Measurements from ENCODE around the gene CHAF1B. TPM values are rescaled to one million over a fixed set of nuclear protein-coding genes. Genes with fewer than 3 reads are reported as not detected.

CHAF1B gene
- total and polyA plus RNA-seq, 2 of the 8 experiments (the other 6 are each of a cell fraction or from before 2014, with no cell fraction given) = 11.8 to 23.1 TPM

DNA sequence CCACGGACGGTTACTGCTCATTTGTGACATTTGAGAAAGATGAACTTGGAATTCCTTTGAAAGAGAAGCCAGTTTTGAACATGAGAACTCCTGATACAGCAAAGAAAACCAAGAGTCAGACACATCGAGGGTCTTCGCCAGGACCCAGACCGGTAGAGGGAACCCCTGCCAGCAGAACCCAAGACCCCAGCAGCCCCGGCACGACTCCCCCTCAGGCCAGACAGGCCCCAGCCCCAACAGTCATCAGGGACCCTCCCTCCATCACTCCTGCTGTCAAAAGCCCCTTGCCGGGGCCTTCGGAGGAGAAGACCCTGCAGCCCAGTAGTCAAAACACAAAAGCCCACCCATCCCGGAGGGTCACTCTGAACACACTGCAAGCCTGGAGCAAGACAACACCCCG, 27.7 kb downstream of the CHAF1B start:
- Histone ChIP-seq H3K23ac (ENCODE audit: insufficient read length) (no peak overlapping the region), H3K79me2 (ENCODE audit: control insufficient read depth in 1 of 2, insufficient read depth in 2 of 2, low read length in 2 of 2) (no peaks in the 10 kb centered on the region), H3K14ac (ENCODE audit: insufficient read length) (no peak overlapping the region), H3K27ac (ENCODE audit: low read depth, low read length) (no peak overlapping the region), H2AK5ac (ENCODE audit: low read depth, low read length) (no peak overlapping the region), H3K18ac (ENCODE audit: extremely low read depth, low read length) (no peak overlapping the region), H3K36me3 (ENCODE audit: control insufficient read depth in 2 of 4, insufficient read depth in 4 of 4, low read length in 3 of 4) (peaks cover 6 to 27% (median 21%) of the 10 kb centered on the region in 4 experiments; a peak in 6 of 8 replicates), H3K79me1 (ENCODE audit: low read depth, low read length) (no peaks in the 10 kb centered on the region), H3K4me1 (replicated peaks in 1 of 4; ENCODE audit: control insufficient read depth in 3 of 4, insufficient read depth in 4 of 4, low read length in 3 of 4) (no peaks in the 10 kb centered on the region; a peak in 1 of 7 replicates), H2BK120ac (replicated peaks; ENCODE audit: low read depth, low read length) (no peak overlapping the region), H2BK20ac (ENCODE audit: low read length) (no peak overlapping the region), H4K20me1 (replicated peaks in 1 of 2; ENCODE audit: control insufficient read depth in 1 of 2, insufficient read depth in 2 of 2, low read length in 2 of 2) (no peaks in the 10 kb centered on the region), H2BK5ac (ENCODE audit: low read depth, low read length) (no peak overlapping the region), H3K27me3 (replicated peaks in 1 of 4; ENCODE audit: control insufficient read depth in 3 of 4, extremely low read depth in 1 of 4, insufficient read depth in 3 of 4, low read length in 3 of 4) (no peaks in the 10 kb centered on the region), H3K23me2 (ENCODE audit: low read depth, low read length) (no peaks in the 10 kb centered on the region), H2BK15ac (ENCODE audit: low read length) (no peak overlapping the region), H3K4me2 (ENCODE audit: insufficient read depth in 1 of 2, low read depth in 2 of 2, low read length in 2 of 2) (no peak overlapping the region), H4K8ac (ENCODE audit: extremely low read depth, insufficient read depth, low read length) (no peak overlapping the region), H3K4me3 (ENCODE audit: extremely low read depth in 1 of 4, insufficient read depth in 2 of 4, low read depth in 3 of 4, low read length in 4 of 4) (no peak overlapping the region), H3K9ac (replicated peaks in 1 of 4; ENCODE audit: extremely low read depth in 1 of 4, low read depth in 3 of 4, low read length in 3 of 4) (no peak overlapping the region), H3K4ac (replicated peaks; ENCODE audit: insufficient read length, low read depth, low read length) (no peak overlapping the region), H4K5ac (ENCODE audit: insufficient read length, low read depth, low read length) (no peak overlapping the region), H3K56ac (replicated peaks; ENCODE audit: insufficient read length, low read depth, low read length) (no peak overlapping the region), H4K91ac (replicated peaks; ENCODE audit: insufficient read length, low read length) (no peak overlapping the region), H2BK12ac (ENCODE audit: low read depth, low read length) (no peak overlapping the region), H3K9me3 (ENCODE audit: insufficient read depth in 2 of 2, low read depth in 1 of 2, low read length in 1 of 2) (no peaks in the 10 kb centered on the region), H2AFZ (ENCODE audit: low read length) (no peak overlapping the region)
- CTCF ChIA-PET (ENCODE audit: partially characterized antibody) = no interaction called here
- POLR2A ChIA-PET (ENCODE audit: partially characterized antibody) = no interaction called here
- FAIRE-seq (no peak), DNase-seq (ENCODE audit: low read depth in 1 of 2, low spot score in 2 of 2) (no peak)
- 96% methylated on average over 11 of the region's 11 CpGs; no CpG with 5 or more reads in 1 of the 2 experiments for WGBS, 2 experiments (ENCODE audit: extremely low coverage in 1 of 2, insufficient coverage in 1 of 2, insufficient read length in 1 of 2, insufficient replicate concordance in 2 of 2, low coverage in 1 of 2, low lambda C conversion rate in 2 of 2, missing lambda C conversion rate in 1 of 2)
- TF ChIP-seq KDM1A (IDR thresholded peaks at IDR 0.05; ENCODE audit: borderline replicate concordance, low read length) (no peak), TEAD4 (IDR thresholded peaks at IDR 0.05; ENCODE audit: low read depth, low read length) (no peak), HDAC6 (IDR thresholded peaks at IDR 0.05; ENCODE audit: low read depth, low read length) (no peak), CTBP2 (IDR thresholded peaks at IDR 0.05; ENCODE audit: borderline replicate concordance, insufficient read depth, insufficient read length, low read length) (no peak), BCL11A (IDR thresholded peaks at IDR 0.05; ENCODE audit: low read depth in 2 of 2, low read length in 2 of 2) (no peak), CHD1 (IDR thresholded peaks at IDR 0.05; ENCODE audit: low read depth, low read length) (no peak), RFX5 (IDR thresholded peaks at IDR 0.05; ENCODE audit: borderline replicate concordance, low read depth, low read length) (no peak), GTF2F1 (IDR thresholded peaks at IDR 0.05; ENCODE audit: borderline replicate concordance, low read depth, low read length) (no peak), CREB1 (IDR thresholded peaks at IDR 0.05) (no peak)
- TF ChIP-seq, protein P1, sequence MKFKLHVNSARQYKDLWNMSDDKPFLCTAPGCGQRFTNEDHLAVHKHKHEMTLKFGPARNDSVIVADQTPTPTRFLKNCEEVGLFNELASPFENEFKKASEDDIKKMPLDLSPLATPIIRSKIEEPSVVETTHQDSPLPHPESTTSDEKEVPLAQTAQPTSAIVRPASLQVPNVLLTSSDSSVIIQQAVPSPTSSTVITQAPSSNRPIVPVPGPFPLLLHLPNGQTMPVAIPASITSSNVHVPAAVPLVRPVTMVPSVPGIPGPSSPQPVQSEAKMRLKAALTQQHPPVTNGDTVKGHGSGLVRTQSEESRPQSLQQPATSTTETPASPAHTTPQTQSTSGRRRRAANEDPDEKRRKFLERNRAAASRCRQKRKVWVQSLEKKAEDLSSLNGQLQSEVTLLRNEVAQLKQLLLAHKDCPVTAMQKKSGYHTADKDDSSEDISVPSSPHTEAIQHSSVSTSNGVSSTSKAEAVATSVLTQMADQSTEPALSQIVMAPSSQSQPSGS (IDR thresholded peaks at IDR 0.05; ENCODE audit: low read length) = no peak
- TF ChIP-seq, protein P2, sequence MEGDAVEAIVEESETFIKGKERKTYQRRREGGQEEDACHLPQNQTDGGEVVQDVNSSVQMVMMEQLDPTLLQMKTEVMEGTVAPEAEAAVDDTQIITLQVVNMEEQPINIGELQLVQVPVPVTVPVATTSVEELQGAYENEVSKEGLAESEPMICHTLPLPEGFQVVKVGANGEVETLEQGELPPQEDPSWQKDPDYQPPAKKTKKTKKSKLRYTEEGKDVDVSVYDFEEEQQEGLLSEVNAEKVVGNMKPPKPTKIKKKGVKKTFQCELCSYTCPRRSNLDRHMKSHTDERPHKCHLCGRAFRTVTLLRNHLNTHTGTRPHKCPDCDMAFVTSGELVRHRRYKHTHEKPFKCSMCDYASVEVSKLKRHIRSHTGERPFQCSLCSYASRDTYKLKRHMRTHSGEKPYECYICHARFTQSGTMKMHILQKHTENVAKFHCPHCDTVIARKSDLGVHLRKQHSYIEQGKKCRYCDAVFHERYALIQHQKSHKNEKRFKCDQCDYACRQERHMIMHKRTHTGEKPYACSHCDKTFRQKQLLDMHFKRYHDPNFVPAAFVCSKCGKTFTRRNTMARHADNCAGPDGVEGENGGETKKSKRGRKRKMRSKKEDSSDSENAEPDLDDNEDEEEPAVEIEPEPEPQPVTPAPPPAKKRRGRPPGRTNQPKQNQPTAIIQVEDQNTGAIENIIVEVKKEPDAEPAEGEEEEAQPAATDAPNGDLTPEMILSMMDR (IDR thresholded peaks at IDR 0.05; ENCODE audit: control extremely low read depth in 1 of 3, insufficient read depth in 1 of 3, low read depth in 1 of 3, low read length in 3 of 3) = no peak

Data from H1 (cell line).